ENCODE data around the gene LRMDA.

Gene LRMDA

DNA sequence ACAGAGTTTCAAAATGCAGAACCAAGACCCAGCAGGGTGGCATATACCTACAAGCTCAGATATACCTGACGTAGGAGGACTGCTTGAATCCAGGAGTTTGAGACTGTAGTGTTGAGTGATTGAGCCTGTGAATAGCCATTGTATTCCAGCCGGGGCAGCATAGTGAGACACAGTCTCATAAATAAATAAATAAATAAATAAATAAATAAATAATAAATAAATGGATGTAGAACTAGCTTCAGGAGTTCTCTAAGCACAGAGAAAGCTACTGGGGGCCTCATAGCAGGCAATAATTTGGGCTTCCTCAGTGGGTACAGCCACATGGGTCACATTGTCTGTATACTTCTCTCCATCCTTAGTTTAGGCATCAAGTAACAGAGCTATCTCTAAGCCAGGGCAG lies 906.8 kb downstream of the LRMDA start:
- no peak for DNase-seq (ENCODE audit: low spot score)

DNA sequence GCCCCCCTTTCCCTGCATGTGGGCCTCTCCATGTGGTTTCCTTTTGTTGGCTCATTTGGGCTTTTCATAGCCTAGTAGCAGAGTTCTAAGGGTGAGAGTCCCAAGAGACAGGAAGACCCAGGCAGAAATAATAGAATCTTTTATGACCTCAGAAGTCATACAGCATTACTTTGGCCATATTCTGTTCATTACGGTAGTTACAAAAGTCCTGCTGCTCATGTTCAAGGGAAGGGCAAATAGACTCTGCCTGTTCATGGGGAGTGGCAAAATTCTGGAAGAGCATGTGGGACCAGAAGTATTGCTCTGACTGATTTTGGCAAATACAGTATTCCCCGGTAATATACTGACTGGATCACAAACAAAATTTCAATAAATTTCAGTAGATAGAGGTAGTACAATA lies 910.3 kb downstream of the LRMDA start:
- DNase-seq (ENCODE audit: low spot score): no peak

DNA sequence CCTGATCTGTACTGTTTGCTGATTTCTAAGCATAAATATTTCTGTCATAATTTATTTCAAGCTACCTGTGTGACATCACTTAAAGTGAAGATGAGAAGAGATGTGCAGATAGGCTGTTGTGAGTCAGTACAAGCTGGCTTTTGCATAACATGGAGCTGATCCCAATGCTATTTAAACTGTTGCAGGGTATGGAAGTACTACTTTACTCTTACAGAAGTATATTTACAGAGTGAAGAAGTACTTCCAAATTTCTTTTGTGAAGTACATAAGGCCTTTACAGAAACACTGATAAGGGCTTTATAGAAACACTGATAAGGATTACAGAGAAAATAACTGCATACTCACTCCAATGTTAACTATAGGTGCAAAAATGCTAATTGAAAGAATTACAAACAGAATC lies 911.6 kb downstream of the LRMDA start:
- no peak for DNase-seq (ENCODE audit: low spot score)

DNA sequence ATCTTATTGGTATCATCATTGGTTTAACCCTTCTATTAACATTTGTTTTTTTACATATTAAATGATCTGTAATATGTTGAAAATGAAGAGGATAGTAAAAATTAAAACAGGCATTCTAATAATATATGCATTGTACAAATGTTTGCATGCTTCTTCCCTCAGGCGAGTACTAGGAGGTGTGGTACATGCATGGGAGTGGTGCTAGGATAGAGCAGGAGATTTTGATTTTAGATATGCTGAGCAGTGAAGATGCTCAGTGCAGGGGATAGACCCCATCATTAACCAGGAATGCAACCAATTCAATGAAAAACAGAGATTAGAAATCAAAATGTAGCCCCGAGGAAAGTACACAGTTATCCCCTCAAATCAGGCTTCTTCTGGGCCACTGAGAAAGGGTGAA lies 916.4 kb downstream of the LRMDA start:
- no peak for DNase-seq (ENCODE audit: low spot score)

DNA sequence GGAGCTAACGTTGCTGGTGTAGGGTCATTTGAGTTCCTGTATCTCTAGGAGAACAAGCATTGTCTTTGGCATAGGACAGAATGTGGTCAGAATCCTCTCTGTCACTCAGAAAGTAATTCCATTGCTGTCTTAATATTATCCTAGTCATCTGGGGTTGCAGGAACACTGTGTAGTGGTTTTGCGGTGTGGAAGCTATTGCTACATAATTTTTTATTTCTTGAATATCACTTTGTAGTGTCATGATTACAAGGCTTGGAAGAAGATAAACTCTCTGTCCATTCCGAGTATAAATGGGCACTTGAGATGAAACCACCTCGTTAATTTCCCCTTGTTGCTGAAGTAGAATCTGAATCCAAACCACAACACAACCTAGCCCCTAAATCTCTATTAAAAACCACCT lies 919.2 kb downstream of the LRMDA start:
- peak; percentile 10 for DNase-seq (ENCODE audit: low spot score)

DNA sequence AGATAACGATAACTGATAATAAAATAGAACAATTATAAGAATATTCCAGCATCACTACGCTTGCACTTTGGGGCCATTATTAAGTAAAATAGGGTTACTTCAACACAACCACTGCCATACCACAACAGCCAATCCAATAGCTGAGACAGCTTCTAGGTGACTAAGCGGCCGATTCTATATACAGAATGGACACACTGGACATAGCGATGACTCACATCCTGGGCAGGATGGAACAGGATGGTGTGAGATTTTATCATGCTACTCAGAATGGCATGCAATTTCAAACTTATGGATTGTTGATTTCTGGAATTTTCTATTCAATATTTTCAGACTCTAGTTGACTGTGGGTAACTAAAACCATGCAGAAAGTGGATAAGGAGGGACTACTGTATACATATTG lies 920.9 kb downstream of the LRMDA start:
- DNase-seq (ENCODE audit: low spot score): peak; percentile 26

DNA sequence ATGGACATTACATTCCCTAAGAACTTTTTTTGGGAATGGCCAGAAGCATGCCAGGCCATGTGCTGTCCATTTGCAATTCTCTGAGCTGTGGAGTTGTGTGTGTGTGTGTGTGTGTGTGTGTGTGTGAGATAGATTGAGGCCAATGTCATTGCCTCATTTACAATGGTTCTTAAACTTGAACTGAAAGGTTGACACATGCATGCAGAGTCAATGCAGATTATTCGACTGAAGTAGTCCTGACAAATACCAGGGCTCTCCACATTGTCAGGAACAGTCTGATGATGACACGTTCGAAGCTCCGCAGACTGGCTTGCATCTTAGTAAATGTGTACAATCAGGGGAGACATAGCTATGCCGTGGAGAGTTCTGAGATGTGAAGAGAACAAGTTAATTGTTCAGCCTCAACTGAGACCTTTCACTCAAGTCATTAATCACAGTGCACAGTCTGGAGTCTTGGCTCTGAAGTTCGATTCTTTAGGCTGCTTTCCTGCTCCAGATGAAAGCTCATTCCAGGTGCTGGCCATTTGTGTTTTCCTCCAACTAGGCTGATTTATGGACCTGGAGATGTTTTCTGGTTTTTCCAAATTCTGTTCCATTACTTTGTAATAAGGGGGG lies 921.9 kb downstream of the LRMDA start:
- DNase-seq (ENCODE audit: low spot score): no peak

DNA sequence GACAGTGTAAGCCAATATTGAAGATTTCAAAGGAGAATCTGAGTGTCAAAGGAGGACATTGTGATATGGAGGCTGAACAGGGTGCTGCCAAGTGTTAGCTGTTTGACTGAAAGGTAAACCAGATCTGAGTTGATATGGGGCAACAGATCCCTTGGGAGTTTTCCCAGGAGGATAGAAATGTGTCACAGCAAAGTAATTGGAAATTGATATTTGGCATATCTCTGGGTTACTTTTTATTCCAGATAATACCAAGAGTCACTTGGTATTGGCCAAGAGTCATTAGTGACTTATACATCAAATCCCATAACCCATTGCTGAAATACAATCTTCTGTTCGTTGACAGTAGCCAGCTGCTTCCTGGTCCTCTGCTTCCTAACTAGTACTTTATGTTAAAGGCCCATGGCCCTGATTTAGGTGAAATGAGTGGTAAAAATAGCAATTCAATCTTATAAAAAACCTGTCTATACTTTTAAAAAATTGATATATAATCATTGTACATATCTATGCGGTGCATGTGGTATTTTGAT lies 922.9 kb downstream of the LRMDA start:
- DNase-seq (ENCODE audit: low spot score): no peak

DNA sequence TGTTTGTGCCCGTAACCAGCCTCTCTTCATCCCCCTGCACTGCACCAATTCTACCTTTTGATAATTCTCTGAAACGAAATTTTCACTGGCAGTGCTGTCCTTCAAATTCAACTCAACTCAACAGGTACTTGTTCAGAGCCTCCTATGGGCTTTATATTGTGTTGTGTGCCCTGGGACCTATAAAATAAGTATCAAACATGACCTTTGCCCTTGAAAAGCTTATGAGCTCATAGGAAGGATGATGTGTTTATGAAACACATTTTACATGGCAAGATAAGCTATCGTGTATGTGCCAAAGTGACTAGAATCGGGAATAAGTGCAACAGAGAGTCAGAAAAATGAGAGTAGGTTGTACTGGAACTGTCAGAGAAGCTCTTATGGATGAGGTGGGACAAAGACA lies 923.5 kb downstream of the LRMDA start:
- no peak for DNase-seq (ENCODE audit: low spot score)

DNA sequence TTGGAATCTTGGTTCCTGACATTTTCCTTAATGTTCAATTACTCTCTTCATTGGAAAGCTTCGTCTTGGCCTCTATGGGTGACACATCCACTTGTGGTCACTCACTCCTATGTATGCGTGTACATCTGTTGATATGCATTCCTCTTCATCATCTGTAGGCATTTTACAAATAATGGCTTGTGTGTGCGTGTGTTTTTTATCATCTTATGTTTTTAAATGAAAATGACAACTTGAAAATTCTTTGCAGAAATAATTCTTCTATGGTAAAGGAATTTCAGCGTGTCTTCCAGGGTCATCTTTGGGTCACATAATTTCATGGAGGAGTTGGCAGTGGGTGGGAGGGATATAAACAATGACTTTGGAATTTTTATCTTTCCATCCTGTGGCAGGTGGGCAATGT lies 925.1 kb downstream of the LRMDA start:
- DNase-seq (ENCODE audit: low spot score): no peak

DNA sequence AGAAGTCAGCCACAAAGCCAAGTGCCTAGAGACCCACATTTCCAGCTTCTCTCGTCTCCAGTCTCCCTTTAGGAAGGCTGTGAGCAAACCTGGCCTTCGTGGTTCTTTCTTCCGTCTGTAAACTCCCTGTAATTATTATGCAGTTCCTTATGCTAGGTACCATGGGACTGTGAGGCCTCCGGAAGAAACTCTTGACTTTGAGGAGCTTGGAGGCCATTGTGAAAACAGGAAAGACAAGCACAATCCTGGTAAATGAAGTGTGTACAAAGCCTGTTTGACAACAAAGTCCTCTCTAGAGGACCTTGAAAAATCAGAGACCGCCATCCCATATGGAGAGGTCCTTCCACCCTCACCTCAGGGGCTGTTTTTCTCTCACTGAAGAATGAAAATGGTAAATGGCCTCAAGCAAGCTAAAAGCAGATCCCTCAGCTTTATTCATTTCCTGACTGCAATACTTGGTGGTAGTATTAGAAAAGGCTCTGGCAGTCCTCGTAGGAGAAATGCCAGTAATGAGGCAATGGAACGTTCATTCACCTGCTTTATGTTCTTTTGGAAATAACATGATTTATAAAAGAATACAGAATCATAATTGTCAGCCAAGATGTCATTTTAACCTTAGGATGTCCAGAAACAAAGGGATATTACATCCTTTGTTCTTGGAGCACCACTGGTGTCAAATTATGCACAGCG lies 926.4 kb downstream of the LRMDA start:
- no peak for DNase-seq (ENCODE audit: low spot score)

DNA sequence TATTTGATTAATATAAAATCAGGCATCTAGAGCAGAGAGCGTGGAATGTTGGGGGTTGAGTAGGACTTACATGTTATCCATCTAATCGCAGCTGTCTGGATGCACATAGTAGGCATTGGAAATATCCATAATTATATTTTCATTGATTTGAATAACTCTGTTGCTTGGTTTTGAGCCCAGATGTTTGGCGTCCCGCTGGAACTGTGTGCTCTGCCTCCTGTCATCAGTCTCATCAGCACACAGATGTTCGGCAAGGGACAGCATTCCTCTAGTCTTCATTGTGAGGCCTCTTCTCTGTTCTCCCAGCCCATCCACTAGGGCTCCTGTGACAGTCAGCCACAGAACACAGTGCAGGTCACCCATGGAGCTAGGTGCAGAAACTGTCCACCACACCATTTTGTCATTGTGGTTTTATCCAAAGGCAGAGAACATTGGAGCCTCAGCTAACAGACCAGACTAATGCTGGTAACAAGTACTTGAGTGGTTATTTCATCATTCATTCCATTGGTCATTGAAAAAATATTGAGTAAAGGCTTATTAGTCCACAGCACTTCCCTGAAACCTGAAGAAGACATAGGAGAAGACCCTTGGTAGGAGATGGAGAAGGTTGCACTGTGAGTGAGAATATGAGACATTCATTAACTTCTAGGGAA lies 927.4 kb downstream of the LRMDA start:
- DNase-seq (ENCODE audit: low spot score): peak; percentile 17

DNA sequence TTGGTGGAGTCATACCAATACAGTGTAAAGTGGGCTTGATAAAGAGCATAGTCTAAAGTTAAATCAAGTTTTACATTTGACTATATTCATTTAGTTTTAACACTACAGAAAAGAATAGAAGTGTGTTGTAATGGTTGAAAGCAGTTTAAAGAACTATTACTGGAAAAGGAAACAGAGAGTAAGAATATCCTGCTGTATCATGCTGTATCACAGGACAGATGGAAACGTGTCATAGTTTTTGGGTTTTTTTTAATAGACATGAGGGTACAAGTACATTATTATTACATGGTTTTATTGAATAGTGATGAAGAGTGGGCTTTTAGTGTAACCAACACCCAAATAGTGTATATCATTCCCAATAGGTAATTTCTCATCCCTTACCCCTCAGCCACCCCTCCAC lies 944.3 kb downstream of the LRMDA start:
- no peak for DNase-seq (ENCODE audit: low spot score)

DNA sequence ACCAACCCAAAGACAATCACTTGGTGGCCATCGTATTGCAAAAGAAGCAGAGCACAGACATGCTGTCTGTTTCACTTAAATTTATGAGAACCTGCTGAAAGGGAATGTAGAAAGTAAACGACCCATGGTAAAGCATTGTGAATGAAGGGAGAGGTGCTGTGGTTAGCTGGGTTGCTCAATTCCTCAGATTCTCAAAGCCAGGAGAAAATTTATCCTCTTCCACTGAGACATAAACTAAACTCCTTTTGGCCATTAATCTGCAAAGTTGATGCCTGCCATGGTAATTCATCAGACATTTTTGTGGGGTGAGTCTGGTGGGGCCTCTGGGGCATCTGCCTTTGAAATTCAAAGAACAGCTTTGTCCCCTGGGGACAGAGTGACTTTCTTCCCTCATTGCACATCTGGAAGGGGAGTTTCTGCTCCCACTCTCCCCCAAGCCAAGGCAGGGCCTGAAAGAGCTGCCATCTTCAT lies 951.0 kb downstream of the LRMDA start:
- DNase-seq (ENCODE audit: low spot score): peak; percentile 66

DNA sequence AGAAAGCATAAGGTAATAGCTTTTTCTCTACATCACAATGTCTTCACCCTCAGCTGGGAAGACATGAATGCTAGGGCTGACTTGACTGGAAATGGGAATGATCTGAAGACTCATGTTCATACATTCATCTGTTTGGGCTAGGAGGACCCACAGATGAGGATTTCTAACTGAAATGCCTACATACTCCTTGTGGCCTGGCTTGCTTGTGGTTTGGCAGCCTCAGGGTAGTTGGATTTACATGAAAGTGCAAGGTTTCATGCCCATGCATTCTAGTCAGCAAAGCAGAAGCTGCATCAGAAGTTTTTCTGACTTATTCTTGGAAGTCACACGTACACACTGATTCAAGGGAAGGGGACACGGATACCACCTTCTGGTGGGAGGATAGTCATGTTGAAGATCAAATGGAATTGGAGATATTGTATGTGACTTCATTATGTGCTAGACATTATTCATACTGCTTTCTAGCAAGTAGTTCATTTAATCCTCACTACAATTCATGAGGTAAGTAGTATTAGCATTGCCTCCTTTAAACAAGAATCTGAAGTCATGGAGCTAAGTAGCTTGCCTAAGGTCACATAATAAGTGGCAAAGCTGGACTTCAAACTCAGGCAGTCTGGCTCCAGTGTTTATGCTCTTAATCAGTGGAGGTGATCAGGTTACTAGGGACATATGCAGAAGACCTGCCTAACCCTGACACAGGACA lies 957.0 kb downstream of the LRMDA start:
- DNase-seq (ENCODE audit: low spot score): no peak

DNA sequence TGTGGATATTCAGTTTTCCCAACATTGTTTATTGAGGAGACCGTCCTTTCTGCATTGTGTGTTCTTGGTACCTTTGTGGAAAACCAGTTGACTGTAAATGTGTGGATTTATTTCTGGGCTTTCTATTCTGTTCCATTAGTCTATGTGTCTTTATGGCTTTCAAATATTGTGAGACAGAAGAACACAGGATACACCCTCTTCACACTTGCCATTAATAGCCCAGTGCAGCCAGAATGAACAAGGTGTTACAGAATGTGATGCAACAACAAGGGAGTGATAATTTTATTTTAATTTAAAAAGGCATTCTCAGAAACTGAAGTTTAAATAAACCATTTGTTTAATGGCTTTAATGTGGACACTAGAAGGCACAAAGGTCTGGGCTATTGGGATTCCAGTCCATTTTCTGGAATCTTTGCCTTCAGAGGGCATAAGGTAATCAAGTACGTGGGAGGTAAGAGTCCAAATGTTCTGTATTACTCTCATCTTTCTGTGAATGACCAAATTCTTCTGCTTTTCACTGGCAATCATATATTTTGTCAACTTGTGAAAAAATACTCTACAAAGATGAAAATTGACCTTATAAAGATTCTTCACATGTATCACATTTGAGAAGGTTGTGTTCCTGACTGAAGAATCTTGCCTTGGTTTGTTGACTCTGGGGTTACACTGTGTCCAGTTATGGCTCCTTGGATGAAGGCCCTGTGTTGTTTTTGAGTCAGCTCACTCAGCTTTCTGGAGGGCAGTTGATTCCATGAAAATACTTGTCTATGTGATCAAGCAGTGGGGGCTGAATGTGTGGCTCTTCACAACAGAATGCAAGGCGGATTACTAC lies 962.7 kb downstream of the LRMDA start:
- no peak for DNase-seq (ENCODE audit: low spot score)

DNA sequence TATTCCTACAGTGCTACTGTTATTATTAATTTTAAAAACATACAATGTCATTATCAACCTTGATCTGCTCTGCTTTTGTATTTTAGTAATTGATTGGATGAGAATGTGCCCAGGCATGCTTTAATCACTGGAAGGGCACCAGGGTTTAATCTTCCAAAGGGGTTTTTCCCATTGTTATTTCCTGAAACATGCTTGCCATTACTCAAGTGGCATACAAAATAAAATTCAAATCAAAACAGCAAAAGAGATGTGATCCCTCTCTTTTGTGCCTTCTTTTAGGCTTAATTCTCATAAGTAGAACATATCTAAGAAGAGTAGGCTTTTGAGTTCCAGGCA lies 963.3 kb downstream of the LRMDA start:
- no peak for DNase-seq (ENCODE audit: low spot score)

DNA sequence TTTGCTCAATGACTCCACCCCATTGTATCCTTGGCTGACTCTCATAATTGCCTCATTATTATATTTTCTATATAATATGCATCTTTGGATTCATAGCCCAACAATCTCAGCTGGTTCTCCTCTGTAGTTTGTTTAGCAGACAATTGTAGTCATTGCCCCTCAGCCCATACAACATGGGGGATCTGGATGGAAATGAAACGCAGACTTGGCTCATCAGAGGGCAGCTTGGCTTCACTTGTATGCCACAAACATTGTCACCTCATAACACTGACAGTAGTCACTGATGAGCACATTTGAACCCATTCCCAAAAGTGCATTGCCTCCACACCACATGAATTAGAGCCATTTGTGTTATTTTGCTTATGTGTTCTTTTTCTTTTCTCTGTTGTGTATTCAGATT lies 963.8 kb downstream of the LRMDA start:
- DNase-seq (ENCODE audit: low spot score): no peak

DNA sequence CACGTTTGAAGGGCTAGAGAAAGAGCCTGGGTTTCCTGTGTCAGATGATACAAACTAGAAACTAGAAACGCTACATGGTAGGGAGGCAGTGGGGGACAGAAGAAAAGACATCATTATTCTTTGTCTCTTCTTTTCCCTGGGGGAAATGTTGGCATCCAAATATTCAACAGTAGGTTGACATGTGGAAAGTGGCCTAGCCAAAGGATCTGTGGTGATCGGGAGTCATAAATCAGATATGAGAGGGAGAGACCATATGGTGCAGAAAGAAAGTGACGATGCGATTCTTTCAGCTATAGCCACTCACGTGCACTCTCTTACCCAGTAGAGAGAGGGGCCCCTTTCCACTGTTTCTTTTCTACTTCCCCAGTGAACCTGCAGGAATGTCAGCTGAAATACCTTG lies 964.7 kb downstream of the LRMDA start:
- no peak for DNase-seq (ENCODE audit: low spot score)

DNA sequence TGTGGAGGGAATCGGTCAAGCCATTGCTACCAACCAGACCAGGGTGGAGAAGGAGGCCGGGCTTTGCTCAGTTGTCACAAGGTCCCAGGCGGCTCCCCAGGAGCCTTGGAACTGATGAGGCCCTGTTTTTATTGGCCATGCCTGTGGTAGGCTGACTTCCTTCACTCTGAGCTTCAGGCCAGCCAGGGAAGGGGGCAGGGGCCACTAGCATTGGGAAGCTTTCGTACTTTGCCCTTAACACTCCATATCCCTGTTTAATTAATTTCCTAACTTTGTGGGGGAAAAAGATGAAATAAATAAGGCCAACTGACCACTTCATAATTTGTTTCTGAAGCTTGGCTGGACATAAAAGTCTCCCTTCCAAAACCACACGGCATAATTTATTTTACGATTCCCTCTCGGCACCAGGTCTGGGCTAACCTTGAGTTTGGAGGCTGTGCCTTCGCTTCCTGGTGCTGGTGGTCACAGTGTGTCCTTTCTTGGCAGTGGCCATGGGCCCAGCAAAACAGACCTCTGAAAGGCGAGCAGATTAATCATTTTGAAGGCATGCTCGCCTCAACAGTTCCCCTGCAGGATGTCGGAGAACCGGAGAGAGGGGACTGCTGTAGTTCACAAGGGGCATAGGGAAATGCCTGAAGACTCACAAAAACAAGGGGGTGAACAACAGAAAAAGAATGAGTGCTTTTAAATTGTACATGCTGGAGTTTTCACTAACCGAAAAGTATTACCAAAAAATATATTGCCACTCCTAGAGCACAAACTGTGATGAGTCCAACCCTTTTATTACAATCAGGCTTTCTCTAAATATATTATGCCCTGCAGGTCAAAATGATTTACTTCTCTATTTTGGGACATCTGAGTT lies 966.0 kb downstream of the LRMDA start:
- DNase-seq (ENCODE audit: low spot score): peak; percentile 34

Data from AG20443 (cell line).